HPDE6-E6E7 (cell line): Measurements from ENCODE around the gene RSRC1.
A peak's percentile ranks its signal among the peaks of the same experiment; 100 is the strongest.

ENCODE experiments used
- DNase-seq: peaks from one replicate; pipeline ENCODE4 v3.0.0; 2011; ENCODE audit warnings: missing footprints; ENCODE audit errors: extremely low spot score

Gene RSRC1

DNA sequence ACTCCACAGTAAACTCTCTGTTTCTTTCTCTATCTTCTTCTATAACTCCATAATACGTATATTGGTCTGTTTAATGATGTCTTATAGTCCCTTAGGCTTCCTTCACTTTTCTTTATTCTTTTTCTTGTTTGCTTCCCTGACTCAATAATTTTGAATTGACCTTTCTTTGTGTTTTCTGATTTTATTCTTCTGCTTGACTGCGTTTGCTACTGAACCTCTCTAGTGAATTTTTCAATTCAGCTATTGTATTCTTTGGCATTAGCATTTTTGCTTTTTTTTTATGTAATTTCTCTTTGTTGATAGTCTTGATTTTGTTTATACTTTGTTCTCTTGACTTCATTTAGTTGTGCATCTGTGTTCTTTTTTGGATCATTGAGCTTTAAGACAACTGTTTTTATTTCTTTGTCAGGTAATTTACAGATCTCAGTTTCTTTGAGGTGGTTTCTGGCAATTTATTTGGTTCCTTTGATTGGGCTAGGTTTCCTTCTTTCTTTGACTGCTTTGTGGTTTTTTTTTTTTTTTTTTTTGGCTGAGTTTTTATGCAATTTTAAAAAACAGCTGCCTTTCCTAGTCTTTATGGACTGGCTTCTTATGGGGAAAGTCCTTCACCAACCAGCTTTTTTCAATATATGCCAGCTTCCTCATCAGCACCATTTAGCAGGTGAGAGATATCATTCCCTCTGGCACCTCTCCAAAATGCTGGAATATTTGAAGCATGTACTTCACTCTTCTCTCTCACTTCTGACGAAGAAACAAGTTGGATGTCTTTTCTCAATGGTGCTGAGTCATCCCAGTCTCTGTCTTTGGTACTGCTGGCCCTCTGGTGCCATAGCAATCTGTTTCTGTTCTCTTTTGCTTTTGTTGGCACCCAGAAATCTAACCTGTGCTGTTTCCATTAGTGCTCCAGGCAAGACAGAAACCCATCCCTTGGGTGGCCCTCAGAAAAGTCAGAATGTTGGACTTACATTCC, 17.6 kb downstream of the RSRC1 start:
- DNase-seq, result no peak

DNA sequence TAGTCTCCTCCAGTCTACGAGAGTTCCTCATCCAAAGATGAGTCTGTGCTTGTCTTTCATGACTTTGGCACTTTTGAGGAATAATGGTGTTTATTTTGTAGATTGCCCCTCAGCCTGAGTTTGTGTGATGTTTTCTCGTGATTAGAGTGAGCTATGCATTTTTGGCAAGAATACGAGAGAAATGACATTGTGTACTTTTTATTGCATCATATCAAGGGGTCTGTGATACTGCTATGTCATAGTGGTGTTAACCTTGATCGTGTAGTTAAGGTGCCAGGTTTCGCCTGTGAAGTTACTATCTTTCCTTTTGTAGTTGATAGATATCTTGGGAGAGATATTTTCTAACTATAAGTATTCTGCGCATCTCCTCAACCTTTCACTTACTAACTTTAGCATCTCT, 18.9 kb downstream of the RSRC1 start:
- no peak for DNase-seq

DNA sequence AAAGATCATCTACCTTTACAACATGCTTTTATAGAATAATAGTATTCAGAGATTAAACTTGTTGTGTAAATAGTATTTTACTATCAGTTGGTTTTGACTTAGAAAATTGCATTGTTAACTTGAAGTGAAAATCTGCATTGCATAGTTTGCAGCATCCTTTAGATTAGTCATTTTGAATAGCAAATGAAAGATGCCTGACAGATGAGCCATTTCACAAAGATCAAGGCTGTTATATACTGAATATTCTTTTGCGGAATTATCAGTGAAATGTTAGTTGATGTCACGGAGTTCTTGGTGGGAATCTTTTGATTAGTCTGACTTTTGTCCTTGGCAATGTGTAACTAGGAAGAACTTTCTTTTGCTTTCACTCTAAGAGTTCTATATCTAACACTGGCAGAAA, 24.5 kb downstream of the RSRC1 start:
- no peak for DNase-seq

DNA sequence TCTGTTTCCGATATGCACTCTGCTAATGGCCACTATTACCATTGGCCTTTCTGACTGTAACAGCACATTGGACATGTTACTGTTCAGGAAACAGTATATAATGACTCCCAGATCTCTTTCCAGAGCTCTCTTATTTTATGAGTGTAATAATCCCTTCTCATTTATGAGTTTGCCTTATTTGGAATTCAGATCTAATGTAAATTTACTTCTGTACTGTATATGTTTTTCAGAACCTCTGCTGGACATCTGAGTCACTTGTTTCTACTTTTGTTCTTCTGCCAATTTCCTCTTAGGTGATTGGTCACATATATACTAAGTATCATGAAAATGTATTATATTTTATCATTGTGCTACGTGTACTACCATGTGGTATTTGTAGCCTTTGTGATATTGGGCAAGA, 30.5 kb downstream of the RSRC1 start:
- no peak for DNase-seq

DNA sequence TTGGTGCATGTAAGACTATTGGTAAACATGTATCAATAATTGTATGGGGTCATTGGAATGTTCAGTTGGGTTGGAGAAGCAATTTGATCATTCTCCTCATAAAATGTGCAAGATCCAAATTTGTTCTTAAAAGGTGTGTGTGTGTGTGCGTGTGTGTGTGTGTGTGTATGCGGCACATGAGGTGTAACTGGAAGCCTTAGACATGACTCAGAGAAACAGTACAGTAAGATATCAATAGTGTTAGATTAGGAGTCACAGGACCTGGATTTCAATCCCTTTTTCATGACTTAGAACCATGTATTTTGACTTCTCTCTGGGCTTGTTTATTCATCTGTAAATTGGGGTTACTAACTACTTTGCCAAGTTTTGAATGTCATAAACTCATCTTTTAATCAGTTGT, 38.3 kb downstream of the RSRC1 start:
- DNase-seq, result no peak

DNA sequence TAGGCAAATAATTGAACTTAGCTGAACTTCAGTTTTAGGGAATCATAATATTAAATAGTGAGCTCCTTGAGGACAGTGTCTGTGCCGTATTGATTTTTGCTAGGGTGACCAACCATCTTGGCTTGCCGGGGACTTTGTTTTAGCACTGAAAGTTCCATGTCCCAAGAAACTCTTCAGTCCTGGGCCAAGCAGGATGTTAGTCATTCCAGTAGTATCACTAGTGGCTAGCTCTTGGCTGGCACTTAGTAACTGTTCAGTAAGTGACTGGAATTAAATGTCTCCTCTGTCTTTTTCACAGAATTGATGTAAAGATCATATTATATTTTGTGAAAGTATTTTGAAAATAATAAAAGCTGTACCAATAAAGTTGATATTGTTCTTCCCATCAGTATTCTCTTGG, 42.3 kb downstream of the RSRC1 start:
- no peak for DNase-seq

DNA sequence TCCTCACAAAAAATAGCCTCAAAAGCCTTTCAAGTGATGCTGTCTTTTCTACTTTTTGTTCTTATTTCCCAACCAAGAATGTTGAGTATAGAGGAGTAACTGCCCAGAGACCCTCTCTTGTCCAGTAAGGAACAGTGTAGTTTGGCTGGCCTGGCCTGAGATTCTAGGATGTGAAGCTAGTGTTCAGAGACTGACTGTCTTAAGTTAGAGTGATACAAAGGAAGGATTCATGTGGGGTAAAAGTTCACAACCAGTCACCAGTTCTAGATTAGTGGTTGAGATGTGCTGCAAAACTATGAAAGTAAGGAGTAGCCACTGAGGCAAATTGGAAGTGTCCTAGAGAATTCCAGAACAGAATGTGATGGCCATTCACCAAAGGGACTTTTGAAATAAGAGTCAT, 49.1 kb downstream of the RSRC1 start:
- no peak for DNase-seq

DNA sequence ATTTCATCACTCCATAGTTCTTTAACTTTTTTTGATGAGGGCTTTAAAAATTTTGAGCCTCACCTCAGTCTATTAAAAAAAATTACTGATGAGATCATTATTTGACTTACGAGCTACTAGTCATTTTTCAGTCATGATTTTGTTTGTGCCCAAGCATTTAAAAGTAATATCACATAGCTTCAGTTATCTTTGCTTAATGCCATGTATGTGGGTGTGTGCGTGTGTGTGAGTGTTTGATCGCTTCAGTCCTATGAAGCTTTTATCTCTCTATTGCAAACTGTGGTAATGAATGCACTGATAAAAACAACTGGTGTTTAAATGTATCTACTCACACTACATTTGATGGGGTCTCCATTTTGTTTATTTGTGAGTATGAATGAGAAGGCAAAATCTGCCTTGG, 49.8 kb downstream of the RSRC1 start:
- no peak for DNase-seq

DNA sequence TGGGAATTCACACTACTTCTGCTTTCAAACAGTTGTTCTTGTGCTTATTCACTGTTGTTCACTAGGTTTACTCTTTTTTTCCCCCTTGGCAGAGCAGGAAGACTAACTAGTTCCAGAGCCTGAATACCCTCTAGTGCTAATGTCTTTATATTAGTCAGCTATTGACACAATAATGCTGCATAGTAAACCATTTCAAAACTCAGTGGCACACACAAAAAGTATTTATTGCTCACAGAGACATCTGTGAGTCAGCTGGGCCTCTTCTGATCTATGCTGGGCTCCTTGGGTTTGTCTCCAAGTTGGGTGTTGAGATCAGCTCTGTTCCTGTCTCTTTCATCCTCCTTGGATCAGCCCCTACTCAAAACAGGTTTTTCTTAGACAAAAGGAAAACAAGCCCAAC, 51.1 kb downstream of the RSRC1 start:
- peak; percentile 55 for DNase-seq

DNA sequence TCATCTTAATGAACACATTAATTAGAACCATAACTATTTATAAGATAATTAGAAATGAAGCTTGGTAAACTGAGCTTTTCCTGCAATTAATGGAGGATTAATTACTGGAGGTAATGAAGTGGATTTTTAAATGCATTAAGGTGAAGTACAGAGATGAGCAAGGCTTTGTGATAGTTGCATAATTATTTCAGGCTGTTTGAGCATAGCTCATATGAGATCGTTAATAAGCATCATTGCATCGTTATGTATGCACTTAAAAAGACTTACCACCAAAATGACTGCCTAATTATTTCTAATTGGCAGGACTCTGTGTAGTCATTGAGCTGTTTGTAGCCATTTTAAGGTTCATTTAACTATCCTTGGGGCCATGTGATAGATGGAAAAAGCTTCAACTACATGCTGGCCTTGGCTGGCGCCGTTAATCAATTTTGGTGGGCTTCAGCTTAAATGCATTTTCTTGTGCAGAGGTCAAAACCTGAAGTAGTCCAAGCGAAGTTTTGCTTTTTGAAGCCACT, 55.3 kb downstream of the RSRC1 start:
- DNase-seq, result no peak

DNA sequence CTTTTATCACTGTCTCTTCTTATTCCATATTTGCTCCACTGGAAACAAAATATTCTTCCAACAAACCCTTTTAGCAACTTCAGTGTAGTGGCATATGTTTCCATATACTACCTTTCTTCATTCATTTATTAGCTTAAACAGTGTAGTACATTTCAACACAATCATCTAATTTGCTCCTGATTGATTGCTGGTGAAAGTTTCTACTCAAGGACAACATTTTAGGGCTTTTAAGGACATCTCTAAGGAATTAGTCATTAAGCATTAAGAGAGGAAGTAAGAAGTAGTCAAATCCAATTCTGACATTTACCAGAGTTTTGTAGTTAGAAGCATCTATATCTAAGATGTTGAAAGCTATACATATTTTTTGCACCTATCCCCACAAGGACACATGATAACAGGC, 55.8 kb downstream of the RSRC1 start:
- no peak for DNase-seq

DNA sequence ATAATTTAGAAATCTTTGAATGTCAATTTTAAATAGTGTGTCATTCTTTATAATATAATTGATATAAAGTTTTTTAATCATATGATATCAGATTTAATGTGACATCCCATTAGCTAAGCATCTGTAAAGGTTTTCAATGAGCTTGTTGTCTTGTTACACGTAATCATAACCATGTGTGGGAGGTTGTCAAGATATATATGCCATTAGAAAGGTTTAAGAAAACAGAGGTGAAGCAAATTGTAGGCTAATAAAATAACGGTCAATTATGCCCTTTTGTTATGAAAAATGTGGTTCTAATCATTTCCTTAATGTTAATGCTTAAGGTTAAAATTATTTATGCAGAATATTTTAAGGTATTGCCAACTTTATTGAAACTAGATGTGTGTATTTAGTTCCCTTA, 56.3 kb downstream of the RSRC1 start:
- DNase-seq, result no peak

DNA sequence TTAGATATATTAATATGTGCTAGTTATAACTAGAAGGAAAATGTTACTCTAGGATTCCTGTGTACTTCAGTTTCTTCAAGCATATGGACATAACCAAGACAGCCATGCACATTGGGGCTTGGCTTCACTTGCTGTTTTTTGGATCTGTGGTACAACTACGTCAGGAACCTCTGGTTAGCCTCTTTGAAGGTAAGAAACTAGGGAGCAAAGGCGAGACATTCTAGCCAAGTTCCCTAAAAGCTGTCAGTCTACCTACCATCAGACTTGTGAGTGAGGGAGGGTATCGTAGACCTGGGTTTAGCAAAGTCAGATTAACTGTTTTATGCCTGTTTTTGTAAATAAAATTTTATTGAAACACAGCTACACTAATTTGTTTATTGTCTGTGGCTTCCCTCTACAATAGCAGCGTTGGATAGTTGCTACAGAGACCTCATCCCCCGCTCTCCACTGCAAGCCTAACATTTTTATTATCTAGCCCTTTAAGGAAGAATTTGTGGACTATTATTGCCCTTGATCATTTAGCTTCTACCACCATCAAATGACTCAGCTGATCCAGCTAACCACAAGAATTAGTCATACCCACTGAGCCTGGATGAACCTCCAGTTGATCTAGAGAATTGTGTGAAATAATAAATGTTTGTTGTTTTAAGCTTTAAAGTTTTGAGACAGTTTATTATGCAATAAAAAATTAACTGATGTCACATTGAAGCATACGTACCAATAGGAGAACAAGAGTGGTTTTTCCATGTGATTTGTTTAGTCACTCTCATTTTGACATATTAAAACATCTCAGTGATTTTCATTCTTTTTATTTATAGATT, 58.1 kb downstream of the RSRC1 start:
- peak; percentile 86 for DNase-seq

DNA sequence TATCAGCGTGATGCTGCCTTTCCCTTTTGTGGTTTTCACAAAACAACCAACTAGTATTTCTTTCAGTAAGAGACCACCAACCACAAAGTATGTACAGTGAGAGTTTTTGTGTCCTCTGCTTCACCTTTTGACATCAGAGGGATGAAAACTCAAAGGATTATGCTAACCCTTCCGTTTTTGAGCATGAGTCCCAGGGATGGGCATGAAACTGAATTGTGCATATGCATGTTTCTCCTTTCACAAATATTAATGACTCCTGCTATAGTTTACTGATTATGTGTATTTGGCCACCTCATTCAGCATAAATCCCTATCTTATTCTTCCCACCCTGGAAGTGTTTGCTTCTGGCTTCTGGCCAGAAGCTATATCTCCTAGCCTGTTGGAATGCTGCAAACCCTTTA, 59.2 kb downstream of the RSRC1 start:
- no peak for DNase-seq

DNA sequence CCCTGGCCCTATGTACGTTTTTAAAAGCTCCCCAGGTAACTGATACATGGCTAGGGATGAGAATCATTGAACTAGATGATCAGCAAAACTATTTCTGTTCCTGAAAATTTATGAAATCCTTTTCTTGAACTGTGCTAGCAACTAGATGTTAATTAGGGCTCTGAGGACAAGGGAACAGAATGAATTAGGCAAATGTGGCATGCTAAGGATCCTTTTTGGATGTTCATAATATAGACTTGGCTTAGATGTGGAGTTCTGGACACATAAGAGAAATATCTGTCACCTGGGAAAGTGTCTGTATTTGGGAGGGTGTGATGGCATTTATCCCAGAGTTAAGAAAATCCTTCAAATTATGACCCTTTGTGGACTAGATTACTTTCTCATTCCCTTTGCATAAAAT, 71.2 kb downstream of the RSRC1 start:
- no peak for DNase-seq

DNA sequence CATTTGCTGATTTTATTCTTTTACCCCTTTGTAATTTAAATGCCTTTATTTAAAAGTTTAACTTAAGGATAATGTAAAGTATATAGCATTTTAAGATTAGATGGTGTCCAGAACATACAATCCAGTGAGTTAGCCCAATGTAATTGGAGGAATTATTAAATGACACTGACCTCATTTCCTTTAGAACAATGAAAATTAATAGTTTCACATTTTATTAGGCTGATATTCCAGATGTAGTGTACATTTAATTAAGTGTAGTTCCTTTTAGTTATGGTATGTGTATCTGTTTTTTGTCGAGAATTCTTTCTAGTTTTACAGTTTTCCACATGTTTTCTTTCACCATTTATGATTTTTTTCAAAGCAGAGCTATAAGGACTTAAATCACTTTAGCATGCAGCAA, 75.8 kb downstream of the RSRC1 start:
- DNase-seq, result no peak

DNA sequence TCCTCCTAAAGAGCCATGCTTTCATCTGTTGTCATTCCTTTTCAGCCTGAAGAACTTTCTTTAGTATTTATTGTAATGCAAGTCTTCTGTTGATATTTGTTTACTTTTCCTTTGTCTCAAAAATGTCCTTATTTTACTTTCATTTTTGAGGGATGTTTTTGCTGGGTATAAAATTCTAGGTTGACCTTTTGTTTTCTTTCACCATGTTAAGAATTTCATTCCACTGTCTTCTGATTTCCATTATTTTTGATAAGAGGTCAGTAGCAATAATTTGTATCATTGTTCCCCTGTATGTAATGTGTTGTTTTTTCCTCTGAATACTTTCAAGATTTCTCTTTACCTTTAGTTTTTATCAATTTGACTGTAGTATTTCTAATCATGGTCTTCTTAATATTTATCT, 91.1 kb downstream of the RSRC1 start:
- no peak for DNase-seq

DNA sequence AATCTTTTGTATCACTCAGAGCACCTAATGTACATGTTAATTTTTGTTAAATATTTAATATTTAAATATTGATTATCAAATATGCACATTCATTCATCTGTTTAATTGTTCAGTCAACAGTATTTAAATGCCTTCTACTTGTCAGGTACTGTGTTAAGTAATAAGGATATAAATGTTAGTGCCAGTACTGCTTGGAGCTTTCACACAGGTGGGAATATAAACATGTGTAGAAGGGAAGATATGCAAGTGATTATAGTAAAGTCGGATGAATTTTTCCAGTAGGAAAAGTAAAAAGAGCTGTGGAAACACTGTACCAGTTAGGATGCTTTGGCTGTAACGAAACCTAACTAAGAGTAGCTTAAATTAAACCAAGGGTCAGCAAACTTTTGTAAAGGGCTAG, 95.4 kb downstream of the RSRC1 start:
- no peak for DNase-seq

DNA sequence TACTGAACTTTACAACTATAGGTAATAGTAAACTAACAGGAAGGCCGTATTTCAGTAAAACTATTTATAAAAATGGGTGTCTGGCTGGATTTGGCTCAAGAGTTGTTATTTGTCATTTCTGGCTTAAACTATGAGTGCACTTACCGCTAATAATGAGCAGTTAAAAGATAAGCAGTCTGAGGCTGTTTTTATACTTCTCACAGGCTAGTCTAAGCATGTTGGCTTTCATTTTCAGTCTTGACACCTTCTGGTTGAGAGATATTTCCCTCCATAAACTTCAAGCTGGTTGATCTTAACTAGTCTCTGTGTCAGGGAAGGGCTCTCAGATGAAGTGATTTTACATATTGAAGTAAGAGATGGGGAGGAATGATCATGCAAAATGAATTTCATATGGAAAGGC, 96.1 kb downstream of the RSRC1 start:
- no peak for DNase-seq

DNA sequence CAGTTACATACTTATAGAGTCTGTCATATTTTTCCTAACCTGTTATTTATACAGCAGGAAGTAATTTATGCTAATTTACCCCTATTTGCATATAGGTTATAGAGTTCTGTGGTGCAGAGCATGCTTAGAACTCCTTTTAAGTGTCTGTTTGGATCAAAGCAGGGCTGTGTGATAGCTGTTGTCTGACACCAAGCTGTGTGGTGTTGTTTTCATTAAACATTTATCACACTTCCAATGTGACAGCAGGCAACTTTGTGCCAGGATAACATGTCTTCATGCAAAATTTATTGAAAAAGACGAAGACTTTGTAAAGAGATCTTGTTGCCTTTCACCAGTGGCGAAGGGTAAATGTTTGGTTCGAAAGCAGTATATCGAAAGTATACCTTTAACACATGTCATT, 100.2 kb downstream of the RSRC1 start:
- no peak for DNase-seq

DNA sequence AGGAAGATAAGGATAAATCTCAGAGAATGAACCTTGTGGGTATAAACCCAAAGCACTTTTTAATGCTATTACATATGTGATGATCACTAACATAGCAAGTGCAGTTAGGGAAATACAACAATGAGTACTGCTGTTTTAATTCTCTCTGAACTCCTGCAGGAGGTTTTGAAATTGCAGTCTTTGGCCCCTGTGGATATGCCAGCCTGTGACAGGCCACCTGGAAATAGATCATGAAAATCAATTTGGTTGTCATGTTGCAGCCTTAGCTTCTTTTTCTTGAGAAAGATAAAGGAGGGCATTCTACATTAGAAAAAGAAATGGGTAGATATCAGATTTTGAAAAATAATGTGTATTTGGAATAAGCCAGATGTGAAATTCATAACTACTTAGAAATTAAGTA, 103.6 kb downstream of the RSRC1 start:
- no peak for DNase-seq

DNA sequence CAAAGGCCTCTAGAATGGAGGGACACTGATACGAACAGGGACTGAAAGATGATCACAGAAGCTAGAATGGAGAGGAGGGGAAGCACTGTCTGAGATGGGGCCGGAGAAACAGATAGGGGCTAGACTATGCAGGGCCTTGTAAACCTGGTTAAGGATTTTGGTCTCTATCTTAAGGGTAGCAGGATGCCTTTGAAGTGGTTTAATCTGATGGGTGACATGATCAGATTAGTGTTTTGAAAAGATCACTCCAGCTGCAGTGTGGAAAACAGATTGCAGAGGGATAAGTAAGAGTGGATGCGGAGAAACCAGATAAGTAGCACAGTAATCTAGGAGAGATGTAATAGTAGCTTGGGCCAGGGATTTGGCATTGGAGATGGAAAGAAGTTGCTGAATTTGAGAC, 108.1 kb downstream of the RSRC1 start:
- DNase-seq, result no peak

DNA sequence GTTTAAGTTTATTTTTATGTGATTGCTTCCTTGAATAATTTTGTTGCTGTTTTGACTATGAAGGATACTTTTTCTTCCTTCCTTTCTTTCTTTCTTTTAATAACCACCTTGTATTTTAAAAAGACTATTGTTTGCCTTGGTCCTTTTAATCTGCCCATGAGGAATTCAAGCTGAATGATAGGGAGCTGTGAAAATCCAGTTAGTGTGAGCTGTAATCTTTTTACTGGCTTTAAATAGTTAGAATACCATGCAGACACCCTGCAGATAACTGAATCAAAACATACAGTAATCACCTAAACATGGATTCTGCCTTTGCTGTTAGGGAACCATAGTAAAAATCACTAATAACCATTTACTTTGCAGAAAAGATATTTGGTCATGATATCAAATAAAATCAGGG, 110.7 kb downstream of the RSRC1 start:
- DNase-seq, result no peak
